HFF-Myc (cell line): Measurements from ENCODE around the gene PNMA1.

ENCODE experiments used
- DNase-seq: peaks from one replicate; pipeline ENCODE4 v3.0.0-alpha.2; 2011; ENCODE audit warnings: low read depth; ENCODE audit errors: extremely low read depth
- H3K4me3 ChIP-seq: replicated peaks from 2 replicates; pipeline ENCODE4 v1.5.1; 2011; ENCODE audit warnings: low read depth, mild to moderate bottlenecking, control low read depth, low read length
- TF ChIP-seq, protein P1 (sequence below): IDR thresholded peaks from 2 replicates; pipeline ENCODE4 v1.5.1; 2012; ENCODE audit warnings: mild to moderate bottlenecking, low read depth, low read length, control low read depth; ENCODE audit errors: missing control alignments

Gene PNMA1

DNA sequence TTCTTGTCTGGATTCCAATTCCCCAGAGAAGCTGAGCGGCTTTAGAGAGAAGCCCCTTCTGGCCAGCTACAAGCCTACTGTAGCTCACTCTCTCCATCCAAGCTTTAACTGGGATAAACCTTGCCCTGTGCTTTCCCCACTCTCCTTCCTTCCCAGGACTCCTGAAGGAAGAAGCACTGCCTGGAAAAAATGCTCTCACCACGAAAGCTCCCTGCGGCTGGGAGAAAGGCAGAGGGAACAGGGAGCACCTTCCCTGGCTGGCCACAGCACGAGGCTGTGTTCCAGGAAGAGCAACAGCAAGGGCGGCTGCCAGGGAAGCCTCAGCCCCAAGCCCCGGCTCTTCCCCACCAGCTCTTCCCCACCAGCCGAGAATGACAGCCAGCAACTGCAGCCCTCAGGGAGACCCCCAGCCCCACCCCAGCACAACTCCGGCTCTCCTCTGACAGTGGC lies 40.8 kb upstream of the PNMA1 start:
- DNase-seq, result no peak
- TF ChIP-seq, protein P1, sequence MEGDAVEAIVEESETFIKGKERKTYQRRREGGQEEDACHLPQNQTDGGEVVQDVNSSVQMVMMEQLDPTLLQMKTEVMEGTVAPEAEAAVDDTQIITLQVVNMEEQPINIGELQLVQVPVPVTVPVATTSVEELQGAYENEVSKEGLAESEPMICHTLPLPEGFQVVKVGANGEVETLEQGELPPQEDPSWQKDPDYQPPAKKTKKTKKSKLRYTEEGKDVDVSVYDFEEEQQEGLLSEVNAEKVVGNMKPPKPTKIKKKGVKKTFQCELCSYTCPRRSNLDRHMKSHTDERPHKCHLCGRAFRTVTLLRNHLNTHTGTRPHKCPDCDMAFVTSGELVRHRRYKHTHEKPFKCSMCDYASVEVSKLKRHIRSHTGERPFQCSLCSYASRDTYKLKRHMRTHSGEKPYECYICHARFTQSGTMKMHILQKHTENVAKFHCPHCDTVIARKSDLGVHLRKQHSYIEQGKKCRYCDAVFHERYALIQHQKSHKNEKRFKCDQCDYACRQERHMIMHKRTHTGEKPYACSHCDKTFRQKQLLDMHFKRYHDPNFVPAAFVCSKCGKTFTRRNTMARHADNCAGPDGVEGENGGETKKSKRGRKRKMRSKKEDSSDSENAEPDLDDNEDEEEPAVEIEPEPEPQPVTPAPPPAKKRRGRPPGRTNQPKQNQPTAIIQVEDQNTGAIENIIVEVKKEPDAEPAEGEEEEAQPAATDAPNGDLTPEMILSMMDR, result no peak
- peak overlapping the region; percentile 28 for H3K4me3 ChIP-seq

DNA sequence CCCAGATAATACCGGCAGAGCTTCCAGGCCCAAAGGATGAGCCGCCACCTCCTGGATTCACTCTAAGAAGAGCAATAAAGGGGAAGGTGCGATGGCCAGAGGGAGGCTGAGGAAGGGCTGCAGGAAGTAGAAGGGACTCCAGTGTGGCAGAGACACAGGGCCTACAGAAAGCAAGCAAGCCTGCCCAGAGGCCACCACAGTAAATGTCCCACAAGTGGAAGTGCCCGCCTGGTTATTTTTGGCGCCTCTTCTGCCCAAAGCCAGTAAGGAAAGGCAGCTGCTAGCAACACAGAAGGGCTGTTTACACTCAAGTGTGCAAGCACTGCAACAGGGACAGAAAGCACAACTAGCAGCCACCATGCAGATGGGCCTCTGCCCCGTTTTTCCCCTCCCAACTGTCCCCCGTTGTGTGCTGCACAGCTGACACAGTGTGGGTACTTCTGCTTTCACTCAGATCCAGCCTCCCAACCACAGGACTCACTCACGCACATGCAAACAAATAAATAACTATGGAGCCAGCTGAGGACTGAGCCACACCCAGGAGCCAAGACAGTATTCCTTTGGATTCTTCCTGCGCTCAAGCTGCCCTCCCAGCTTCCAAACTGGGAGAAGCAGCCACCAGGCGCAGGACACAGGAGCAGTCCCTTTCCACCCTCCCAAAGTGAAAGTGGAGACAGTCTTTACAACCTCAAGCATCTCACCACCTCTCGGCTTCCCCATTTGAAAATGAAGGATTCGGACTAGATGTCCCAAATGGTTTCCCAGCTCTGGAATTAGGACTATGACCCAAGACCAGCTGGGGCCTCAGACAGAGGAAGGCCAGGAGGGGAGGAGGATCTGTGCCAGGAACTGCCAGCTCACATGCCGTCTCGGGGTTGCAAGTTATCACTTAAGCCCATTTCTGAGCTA lies 40.0 kb upstream of the PNMA1 start:
- peak overlapping the region; percentile 28 for H3K4me3 ChIP-seq
- TF ChIP-seq, protein P1, result no peak
- DNase-seq, result no peak

DNA sequence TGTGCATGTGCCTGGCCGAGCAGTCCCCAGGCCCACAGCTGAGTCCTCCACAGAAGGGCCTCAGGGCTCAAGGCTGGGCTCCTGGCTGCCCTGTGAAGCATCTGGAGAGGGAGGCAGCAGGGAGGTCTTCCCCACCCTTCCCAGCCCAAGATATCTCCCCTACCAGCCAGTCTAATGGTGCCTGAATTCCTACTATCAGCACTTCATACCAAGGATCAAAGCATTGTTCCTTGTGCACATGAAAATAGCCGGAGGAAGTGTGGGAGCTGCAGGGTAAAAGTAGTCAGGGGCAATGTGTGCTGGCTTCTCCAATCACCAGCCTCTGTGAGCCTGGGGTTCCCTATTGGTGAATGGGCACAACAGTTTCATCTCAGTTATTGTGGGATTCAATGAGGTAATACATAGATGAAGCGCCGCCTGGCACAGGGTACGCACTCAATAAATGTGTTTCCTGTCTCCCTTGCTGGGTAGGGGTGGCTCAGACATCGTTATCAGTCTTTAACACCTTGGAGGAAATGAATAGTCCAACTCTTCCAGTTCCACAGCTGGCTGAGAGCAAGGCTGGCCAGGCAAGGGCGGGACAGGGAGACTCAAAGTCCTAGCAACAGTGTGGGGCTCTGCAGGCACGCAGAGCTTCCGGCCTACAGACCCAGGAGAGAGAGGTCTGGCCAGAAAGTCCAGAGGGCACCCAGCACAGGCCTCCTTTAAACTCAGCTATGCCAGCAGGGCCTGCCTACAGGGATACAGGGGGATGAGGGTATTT lies 39.1 kb upstream of the PNMA1 start:
- TF ChIP-seq, protein P1, result no peak
- peak overlapping the region; percentile 8 for H3K4me3 ChIP-seq
- DNase-seq, result no peak

DNA sequence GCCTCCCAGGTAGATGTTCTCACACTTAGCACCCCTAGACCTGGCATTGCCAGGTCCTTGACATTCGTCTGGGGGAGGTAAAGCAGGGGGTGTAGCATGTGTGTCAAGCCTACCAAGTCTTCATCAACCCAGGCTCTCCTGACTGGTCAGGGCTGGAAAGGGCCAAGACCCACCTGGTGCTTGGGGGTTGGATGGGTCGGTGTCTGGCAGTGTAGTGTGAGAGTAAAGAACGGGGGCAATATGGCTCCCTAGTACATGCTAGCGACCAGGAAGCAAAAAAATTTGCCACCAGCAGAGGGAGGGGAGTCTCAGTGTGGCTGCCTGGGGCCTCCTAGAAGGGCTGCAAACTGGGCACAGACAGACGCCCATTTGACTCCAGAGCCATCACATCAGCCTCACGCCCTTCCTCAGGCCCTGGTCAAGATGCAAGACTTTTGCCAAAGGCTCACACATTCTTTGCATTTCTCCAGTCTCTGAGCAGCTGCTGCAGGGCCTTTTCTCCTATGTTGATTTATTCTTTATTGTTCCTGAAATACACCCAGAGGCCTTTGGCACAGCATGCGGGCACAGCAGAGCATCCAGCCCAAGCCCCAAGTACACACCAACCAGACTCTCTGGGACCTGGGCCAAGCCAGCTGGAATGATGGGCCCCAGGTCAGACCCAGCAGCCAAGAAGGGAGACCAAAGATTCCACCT lies 38.3 kb upstream of the PNMA1 start:
- H3K4me3 ChIP-seq, result no peak overlapping the region
- TF ChIP-seq, protein P1, result peak; percentile 14
- no peak for DNase-seq

DNA sequence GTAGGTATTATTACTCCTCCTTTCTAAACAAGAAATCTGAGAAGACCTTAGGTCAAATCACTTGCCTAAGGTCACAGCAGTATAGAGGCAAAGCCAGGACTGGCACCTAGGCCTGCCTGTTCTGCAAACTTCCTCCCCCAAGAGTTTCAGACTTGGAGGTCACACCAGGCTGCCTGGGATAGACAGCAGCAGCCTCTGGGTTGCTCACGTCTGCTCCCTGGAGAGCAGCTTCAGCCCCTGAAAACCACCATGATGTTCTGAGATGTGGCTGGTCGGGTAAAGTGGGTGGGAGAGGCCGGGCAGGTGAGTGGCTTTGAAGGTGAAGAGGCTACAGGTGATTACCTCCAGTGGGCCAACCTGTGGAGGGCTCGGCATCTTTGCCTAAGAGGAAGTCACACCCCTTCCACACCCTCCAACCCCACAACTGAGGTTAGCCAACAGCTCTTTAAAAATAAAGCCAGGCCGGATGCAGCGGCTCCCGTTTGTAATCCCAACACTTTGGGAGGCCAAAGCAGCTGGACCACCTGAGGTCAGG lies 37.0 kb upstream of the PNMA1 start:
- no peak overlapping the region for H3K4me3 ChIP-seq
- no peak for DNase-seq

DNA sequence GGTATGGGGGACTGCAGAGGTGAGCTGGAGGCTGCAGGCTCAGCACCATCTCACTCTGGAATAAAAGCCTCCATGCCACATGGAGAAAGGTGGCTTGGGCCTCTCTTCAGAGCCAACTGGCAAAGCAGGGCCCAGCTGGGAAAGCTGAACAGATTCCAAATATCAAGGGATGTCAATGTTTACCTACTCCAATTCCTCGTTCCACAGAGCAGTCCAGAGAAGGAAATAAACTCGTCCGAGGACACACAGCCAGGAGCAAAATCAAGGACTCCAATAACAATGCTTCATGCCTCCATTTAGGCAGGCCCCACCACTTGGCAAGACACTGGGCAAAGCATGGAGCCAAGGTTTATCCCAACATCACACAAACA lies 36.3 kb upstream of the PNMA1 start:
- TF ChIP-seq, protein P1, result no peak
- DNase-seq, result no peak
- no peak overlapping the region for H3K4me3 ChIP-seq

More for the DNA sequence above, 37.0 kb upstream of the PNMA1 start:
- TF ChIP-seq, protein P1, result no peak
